Osteocyte (in vitro differentiated cells): ENCODE measurements around the gene CDKN2B-AS1. TPM values are rescaled to one million over a fixed set of nuclear protein-coding genes. Genes with fewer than 3 reads are reported as not detected.

ENCODE experiments used
- DNase-seq: peaks from one replicate; pipeline ENCODE4 v3.0.0; 2021; ENCODE audit warnings: mixed read lengths; ENCODE audit not compliant: unreplicated experiment; ENCODE audit errors: extremely low spot score
- H3K27ac Mint-ChIP-seq: one replicate; pipeline ENCODE4 v1.8.0; 2021; ENCODE audit warnings: mild to moderate bottlenecking, mixed read lengths; ENCODE audit not compliant: unreplicated experiment
- H3K27me3 Mint-ChIP-seq: one replicate; pipeline ENCODE4 v1.8.0; 2021; ENCODE audit warnings: mixed read lengths; ENCODE audit not compliant: unreplicated experiment
- H3K36me3 Mint-ChIP-seq: one replicate; pipeline ENCODE4 v1.8.0; 2021; ENCODE audit warnings: mixed read lengths; ENCODE audit not compliant: unreplicated experiment
- H3K4me1 Mint-ChIP-seq: one replicate; pipeline ENCODE4 v1.8.0; 2021; ENCODE audit warnings: mixed read lengths; ENCODE audit not compliant: unreplicated experiment
- H3K4me3 Mint-ChIP-seq: one replicate; pipeline ENCODE4 v1.8.0; 2021; ENCODE audit warnings: mild to moderate bottlenecking, moderate library complexity, mixed read lengths; ENCODE audit not compliant: unreplicated experiment
- H3K9me3 Mint-ChIP-seq: one replicate; pipeline ENCODE4 v1.8.0; 2021; ENCODE audit warnings: mixed read lengths; ENCODE audit not compliant: unreplicated experiment
- total RNA-seq: library from RNA; stranded (reverse); gene quantifications from 2 replicates; pipeline ENCODE4 v1.2.1, GENCODE V29; 2021
- TF ChIP-seq, protein P1 (sequence below): fragments of 200-600 bp; sonication (generic); IDR thresholded peaks from 2 replicates; pipeline ENCODE4 v1.5.0; 2021; ENCODE audit warnings: antibody characterized with exemption, mild to moderate bottlenecking, moderate library complexity

Gene CDKN2B-AS1
- total RNA-seq, 1 donor from 2014 or later: 4.0 TPM

GRCh38 chr9:21964925-21965385 lies 29.6 kb upstream of the CDKN2B-AS1 start:
- H3K27me3 Mint-ChIP-seq: peaks cover 90% of the 10 kb centered on the region
- H3K27ac Mint-ChIP-seq: no peak overlapping the region
- no peak for DNase-seq
- TF ChIP-seq, protein P1, sequence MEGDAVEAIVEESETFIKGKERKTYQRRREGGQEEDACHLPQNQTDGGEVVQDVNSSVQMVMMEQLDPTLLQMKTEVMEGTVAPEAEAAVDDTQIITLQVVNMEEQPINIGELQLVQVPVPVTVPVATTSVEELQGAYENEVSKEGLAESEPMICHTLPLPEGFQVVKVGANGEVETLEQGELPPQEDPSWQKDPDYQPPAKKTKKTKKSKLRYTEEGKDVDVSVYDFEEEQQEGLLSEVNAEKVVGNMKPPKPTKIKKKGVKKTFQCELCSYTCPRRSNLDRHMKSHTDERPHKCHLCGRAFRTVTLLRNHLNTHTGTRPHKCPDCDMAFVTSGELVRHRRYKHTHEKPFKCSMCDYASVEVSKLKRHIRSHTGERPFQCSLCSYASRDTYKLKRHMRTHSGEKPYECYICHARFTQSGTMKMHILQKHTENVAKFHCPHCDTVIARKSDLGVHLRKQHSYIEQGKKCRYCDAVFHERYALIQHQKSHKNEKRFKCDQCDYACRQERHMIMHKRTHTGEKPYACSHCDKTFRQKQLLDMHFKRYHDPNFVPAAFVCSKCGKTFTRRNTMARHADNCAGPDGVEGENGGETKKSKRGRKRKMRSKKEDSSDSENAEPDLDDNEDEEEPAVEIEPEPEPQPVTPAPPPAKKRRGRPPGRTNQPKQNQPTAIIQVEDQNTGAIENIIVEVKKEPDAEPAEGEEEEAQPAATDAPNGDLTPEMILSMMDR: no peak
- peaks cover 10% of the 10 kb centered on the region for H3K9me3 Mint-ChIP-seq
- peaks cover 9% of the 10 kb centered on the region for H3K36me3 Mint-ChIP-seq
- peaks cover 27% of the 10 kb centered on the region for H3K4me1 Mint-ChIP-seq
- peak overlapping the region; percentile 71 for H3K4me3 Mint-ChIP-seq

DNA sequence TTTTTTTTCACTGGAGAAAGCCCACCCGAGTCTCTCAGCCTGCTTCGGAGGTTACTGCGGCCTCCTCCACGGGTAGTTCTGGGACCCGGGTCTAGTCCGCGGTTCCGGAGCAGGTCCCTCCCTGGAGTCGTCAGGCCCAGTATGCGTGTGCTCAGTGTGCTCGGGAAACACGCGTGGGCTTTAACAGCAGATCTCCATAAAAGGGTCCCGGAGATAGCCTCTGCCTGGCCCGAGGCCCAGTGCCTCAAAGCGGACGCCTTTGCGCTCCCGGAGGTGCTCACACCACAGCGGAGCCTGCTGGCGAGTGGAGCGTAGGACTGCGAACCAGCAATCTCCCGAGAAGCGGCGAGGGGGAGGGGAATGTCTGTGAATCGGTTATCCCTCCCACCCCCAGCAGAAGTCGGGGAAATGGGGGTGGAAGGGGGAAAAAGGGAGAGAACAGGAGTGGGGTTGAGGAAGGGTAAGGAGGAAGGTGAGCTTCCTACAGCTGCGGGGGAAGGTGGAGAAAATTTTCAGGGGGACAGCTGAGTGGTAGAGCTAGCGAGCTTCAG lies 29.1 kb upstream of the CDKN2B-AS1 start:
- no peak for DNase-seq
- Mint-ChIP-seq H3K27ac (no peak overlapping the region), H3K27me3 (peaks cover 90% of the 10 kb centered on the region)

GRCh38 chr9:21966140-21966851 lies 28.3 kb upstream of the CDKN2B-AS1 start:
- Mint-ChIP-seq H3K27me3 (peaks cover 91% of the 10 kb centered on the region), H3K27ac (no peak overlapping the region), H3K9me3 (peaks cover 10% of the 10 kb centered on the region), H3K4me3 (no peak overlapping the region), H3K4me1 (peaks cover 31% of the 10 kb centered on the region), H3K36me3 (peaks cover 13% of the 10 kb centered on the region)
- DNase-seq: no peak
- TF ChIP-seq, protein P1: no peak

More for the DNA sequence above, 29.1 kb upstream of the CDKN2B-AS1 start:
- H3K4me3 Mint-ChIP-seq: peak overlapping the region; percentile 71
- peaks cover 28% of the 10 kb centered on the region for H3K4me1 Mint-ChIP-seq
- H3K9me3 Mint-ChIP-seq: peaks cover 10% of the 10 kb centered on the region
- TF ChIP-seq, protein P1: peak; percentile 64
- peaks cover 12% of the 10 kb centered on the region for H3K36me3 Mint-ChIP-seq

DNA sequence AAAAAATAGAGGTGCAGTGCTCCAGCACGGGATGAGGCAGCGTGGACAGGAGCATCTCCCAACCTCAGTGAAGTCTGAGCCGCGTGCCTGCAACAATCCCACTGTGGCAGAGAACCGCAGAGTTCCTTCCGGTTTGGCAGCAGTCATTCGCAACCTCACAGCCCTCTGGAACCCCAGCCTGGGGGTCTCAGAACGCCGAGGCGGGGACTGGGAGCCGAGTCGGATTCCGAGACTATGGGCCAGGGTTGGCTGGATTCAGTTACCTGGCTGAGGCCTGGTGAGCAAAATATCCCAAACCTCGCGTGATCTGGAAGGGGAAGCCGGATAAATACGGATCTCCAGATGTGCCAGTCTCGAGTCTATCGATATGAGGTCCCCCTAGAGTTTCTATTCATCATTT lies 27.4 kb upstream of the CDKN2B-AS1 start:
- Mint-ChIP-seq H3K36me3 (peaks cover 15% of the 10 kb centered on the region), H3K4me1 (peaks cover 32% of the 10 kb centered on the region), H3K27ac (no peak overlapping the region), H3K27me3 (peaks cover 89% of the 10 kb centered on the region), H3K4me3 (no peak overlapping the region), H3K9me3 (peaks cover 10% of the 10 kb centered on the region)
- no peak for DNase-seq
- TF ChIP-seq, protein P1: no peak

GRCh38 chr9:21967702-21968101 lies 26.9 kb upstream of the CDKN2B-AS1 start:
- Mint-ChIP-seq H3K36me3 (peaks cover 15% of the 10 kb centered on the region), H3K27ac (no peak overlapping the region), H3K4me1 (peaks cover 32% of the 10 kb centered on the region), H3K27me3 (peaks cover 92% of the 10 kb centered on the region), H3K4me3 (no peak overlapping the region), H3K9me3 (peaks cover 10% of the 10 kb centered on the region)
- no peak for DNase-seq
- TF ChIP-seq, protein P1: no peak
